ENCODE results near the gene RACGAP1.

The RACGAP1 gene

DNA sequence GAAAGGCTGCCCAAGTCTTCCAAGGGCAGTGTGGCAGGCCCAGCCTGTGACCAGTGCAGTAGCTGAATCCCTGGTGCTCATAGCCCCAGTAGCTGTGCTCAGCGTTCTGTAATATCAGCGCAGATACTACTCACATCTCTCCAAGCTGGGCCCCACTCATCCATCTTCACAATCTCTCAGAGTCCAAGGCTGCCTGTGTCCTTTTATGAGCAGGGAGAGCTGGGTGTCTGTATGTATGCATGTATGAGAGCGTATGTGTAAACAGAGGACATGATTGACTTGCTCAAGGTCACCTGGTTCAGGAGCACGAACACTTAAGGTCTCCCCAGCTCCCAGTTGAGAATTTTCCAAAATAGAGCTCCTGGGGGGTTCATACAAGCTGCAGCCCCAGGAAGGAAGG, 47.2 kb downstream of the RACGAP1 start:
- Histone ChIP-seq H3K4me3 (replicated peaks; ENCODE audit: insufficient read depth, low read length) (no peak overlapping the region), H3K27ac (replicated peaks) (no peak overlapping the region)
- TF ChIP-seq GABPA (IDR thresholded peaks at IDR 0.05; ENCODE audit: low read depth) (no peak), SPI1 (IDR thresholded peaks at IDR 0.05; ENCODE audit: borderline replicate concordance, low read depth) (no peak), POLR2AphosphoS5 (IDR thresholded peaks at IDR 0.05; ENCODE audit: low read depth) (no peak)
- TF ChIP-seq, protein P1, sequence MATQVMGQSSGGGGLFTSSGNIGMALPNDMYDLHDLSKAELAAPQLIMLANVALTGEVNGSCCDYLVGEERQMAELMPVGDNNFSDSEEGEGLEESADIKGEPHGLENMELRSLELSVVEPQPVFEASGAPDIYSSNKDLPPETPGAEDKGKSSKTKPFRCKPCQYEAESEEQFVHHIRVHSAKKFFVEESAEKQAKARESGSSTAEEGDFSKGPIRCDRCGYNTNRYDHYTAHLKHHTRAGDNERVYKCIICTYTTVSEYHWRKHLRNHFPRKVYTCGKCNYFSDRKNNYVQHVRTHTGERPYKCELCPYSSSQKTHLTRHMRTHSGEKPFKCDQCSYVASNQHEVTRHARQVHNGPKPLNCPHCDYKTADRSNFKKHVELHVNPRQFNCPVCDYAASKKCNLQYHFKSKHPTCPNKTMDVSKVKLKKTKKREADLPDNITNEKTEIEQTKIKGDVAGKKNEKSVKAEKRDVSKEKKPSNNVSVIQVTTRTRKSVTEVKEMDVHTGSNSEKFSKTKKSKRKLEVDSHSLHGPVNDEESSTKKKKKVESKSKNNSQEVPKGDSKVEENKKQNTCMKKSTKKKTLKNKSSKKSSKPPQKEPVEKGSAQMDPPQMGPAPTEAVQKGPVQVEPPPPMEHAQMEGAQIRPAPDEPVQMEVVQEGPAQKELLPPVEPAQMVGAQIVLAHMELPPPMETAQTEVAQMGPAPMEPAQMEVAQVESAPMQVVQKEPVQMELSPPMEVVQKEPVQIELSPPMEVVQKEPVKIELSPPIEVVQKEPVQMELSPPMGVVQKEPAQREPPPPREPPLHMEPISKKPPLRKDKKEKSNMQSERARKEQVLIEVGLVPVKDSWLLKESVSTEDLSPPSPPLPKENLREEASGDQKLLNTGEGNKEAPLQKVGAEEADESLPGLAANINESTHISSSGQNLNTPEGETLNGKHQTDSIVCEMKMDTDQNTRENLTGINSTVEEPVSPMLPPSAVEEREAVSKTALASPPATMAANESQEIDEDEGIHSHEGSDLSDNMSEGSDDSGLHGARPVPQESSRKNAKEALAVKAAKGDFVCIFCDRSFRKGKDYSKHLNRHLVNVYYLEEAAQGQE (IDR thresholded peaks at IDR 0.05; ENCODE audit: insufficient replicate concordance, low read depth): no peak
- TF ChIP-seq, protein P2, sequence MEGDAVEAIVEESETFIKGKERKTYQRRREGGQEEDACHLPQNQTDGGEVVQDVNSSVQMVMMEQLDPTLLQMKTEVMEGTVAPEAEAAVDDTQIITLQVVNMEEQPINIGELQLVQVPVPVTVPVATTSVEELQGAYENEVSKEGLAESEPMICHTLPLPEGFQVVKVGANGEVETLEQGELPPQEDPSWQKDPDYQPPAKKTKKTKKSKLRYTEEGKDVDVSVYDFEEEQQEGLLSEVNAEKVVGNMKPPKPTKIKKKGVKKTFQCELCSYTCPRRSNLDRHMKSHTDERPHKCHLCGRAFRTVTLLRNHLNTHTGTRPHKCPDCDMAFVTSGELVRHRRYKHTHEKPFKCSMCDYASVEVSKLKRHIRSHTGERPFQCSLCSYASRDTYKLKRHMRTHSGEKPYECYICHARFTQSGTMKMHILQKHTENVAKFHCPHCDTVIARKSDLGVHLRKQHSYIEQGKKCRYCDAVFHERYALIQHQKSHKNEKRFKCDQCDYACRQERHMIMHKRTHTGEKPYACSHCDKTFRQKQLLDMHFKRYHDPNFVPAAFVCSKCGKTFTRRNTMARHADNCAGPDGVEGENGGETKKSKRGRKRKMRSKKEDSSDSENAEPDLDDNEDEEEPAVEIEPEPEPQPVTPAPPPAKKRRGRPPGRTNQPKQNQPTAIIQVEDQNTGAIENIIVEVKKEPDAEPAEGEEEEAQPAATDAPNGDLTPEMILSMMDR (IDR thresholded peaks at IDR 0.05; ENCODE audit: insufficient read depth, low read length): no peak

DNA sequence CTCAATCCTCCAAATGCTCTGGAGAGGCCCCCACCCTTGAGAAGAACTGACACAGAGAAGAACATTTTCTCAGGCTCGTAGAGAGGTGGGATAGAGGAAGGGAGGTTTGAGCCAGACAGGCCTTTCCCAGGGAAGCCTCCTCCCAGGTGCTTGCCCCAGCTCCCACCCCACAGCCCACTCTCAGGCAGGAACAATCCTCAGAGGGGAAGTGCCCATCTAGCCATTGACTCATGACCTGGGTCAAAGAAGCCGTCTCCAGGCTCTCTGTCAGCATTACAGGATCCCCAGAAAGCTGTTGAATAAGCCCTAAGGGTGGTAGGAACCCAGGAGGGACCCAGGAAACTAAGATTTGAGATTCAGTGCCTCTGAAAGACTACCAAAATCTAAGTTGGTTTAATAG, 48.7 kb downstream of the RACGAP1 start:
- TF ChIP-seq, protein P1 (IDR thresholded peaks at IDR 0.05; ENCODE audit: insufficient replicate concordance, low read depth): no peak
- TF ChIP-seq SPI1 (IDR thresholded peaks at IDR 0.05; ENCODE audit: borderline replicate concordance, low read depth) (no peak), POLR2AphosphoS5 (IDR thresholded peaks at IDR 0.05; ENCODE audit: low read depth) (no peak), GABPA (IDR thresholded peaks at IDR 0.05; ENCODE audit: low read depth) (no peak)
- TF ChIP-seq, protein P2 (IDR thresholded peaks at IDR 0.05; ENCODE audit: insufficient read depth, low read length): no peak
- no peak overlapping the region for H3K27ac ChIP-seq (replicated peaks)
- H3K4me3 ChIP-seq (replicated peaks; ENCODE audit: insufficient read depth, low read length): no peak overlapping the region
- no peaks in the 10 kb centered on the region for H3K27me3 ChIP-seq (ENCODE audit: insufficient read depth, poor library complexity, severe bottlenecking)
- DNase-seq (ENCODE audit: low read depth in 1 of 2, low spot score in 1 of 2): no peak

More for the DNA sequence above, 47.2 kb downstream of the RACGAP1 start:
- H3K27me3 ChIP-seq (ENCODE audit: insufficient read depth, poor library complexity, severe bottlenecking): no peaks in the 10 kb centered on the region
- no peak for DNase-seq (ENCODE audit: low read depth in 1 of 2, low spot score in 1 of 2)

DNA sequence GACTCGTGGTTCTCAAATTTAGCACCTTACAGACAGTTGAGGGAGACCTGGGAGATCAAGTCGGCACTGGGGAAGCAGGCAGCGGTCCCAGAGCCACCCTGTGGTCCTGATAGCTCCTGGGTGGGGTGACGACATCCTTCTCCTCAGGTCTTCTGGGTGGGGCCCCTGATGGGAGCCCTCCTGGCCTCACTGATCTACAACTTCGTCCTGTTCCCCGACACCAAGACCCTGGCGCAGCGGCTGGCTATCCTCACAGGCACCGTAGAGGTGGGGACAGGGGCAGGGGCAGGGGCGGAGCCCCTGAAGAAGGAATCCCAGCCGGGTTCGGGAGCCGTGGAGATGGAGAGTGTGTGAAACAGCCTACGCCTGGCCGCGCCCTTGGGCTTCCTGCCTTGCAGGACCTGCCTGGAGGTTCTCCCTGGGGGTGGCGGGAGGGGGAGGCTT, 50.0 kb downstream of the RACGAP1 start:
- TF ChIP-seq, protein P1 (IDR thresholded peaks at IDR 0.05; ENCODE audit: insufficient replicate concordance, low read depth): no peak
- TF ChIP-seq POLR2AphosphoS5 (IDR thresholded peaks at IDR 0.05; ENCODE audit: low read depth) (no peak), SPI1 (IDR thresholded peaks at IDR 0.05; ENCODE audit: borderline replicate concordance, low read depth) (no peak), GABPA (IDR thresholded peaks at IDR 0.05; ENCODE audit: low read depth) (no peak)
- TF ChIP-seq, protein P2 (IDR thresholded peaks at IDR 0.05; ENCODE audit: insufficient read depth, low read length): no peak
- Histone ChIP-seq H3K27ac (replicated peaks) (no peak overlapping the region), H3K27me3 (ENCODE audit: insufficient read depth, poor library complexity, severe bottlenecking) (no peaks in the 10 kb centered on the region), H3K4me3 (replicated peaks; ENCODE audit: insufficient read depth, low read length) (no peak overlapping the region)
- no peak for DNase-seq (ENCODE audit: low read depth in 1 of 2, low spot score in 1 of 2)

Measured in HL-60 (cell line).